HL-60 (cell line): ENCODE data around the gene LMAN1.

Source experiments
- DNase-seq, 2 experiments: peaks; one replicate each; pipeline ENCODE4 v3.0.0-alpha.2; 2010 to 2020; ENCODE audit warnings: low read depth in 1 of 2, low spot score in 1 of 2
- H3K27ac ChIP-seq: fragments of 250-450 bp; sonication (Bioruptor Pico); replicated peaks from 2 replicates; pipeline ENCODE4 v1.5.1; 2020; ENCODE audit warnings: mild to moderate bottlenecking, moderate library complexity
- H3K27me3 ChIP-seq: fragments of 250-450 bp; sonication (Bioruptor Pico); 2 replicates; pipeline ENCODE4 v1.5.1; 2021; ENCODE audit warnings: mild to moderate bottlenecking, moderate library complexity; ENCODE audit not compliant: insufficient read depth, poor library complexity, severe bottlenecking
- H3K4me3 ChIP-seq: replicated peaks from 2 replicates; pipeline ENCODE4 v1.5.1; 2011; ENCODE audit warnings: mild to moderate bottlenecking, control low read depth, low read length; ENCODE audit not compliant: insufficient read depth
- GABPA ChIP-seq: IDR thresholded peaks from 2 replicates; pipeline ENCODE4 v1.6.1; 2012; ENCODE audit warnings: low read depth
- POLR2AphosphoS5 ChIP-seq: IDR thresholded peaks from 2 replicates; pipeline ENCODE4 v1.6.1; 2012; ENCODE audit warnings: low read depth
- SPI1 ChIP-seq: IDR thresholded peaks from 2 replicates; pipeline ENCODE4 v1.6.1; 2012; ENCODE audit warnings: low read depth, mild to moderate bottlenecking, borderline replicate concordance
- TF ChIP-seq, protein P1 (sequence below): IDR thresholded peaks from one replicate; pipeline ENCODE4 v1.5.1; 2011; ENCODE audit warnings: low read length, control low read depth, inconsistent platforms; ENCODE audit not compliant: insufficient read depth
- TF ChIP-seq, protein P2 (sequence below): IDR thresholded peaks from 2 replicates; pipeline ENCODE4 v1.6.1; 2012; ENCODE audit warnings: low read depth; ENCODE audit not compliant: insufficient replicate concordance

The LMAN1 gene

DNA sequence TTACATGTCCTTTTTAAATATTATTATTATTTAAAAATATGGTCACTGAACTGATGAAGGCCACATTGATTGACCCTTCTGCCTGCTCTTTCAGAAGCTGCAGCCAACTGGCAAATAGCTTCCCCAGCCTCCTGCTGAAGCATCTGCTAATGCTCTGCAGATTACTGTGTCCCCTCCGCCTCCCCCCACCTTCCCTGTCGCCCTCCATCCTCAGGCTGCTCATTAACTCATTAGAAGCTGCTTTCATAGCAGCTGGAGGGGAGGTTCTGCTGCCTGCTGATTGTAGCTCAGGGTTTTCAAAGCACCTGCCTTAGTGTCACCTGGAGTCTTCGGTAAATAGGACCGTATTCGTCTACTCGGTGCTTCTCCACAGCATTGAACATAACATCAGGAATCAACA lies 24.8 kb upstream of the LMAN1 start:
- no peak for DNase-seq
- no peak overlapping the region for H3K27ac ChIP-seq
- TF ChIP-seq, protein P1, sequence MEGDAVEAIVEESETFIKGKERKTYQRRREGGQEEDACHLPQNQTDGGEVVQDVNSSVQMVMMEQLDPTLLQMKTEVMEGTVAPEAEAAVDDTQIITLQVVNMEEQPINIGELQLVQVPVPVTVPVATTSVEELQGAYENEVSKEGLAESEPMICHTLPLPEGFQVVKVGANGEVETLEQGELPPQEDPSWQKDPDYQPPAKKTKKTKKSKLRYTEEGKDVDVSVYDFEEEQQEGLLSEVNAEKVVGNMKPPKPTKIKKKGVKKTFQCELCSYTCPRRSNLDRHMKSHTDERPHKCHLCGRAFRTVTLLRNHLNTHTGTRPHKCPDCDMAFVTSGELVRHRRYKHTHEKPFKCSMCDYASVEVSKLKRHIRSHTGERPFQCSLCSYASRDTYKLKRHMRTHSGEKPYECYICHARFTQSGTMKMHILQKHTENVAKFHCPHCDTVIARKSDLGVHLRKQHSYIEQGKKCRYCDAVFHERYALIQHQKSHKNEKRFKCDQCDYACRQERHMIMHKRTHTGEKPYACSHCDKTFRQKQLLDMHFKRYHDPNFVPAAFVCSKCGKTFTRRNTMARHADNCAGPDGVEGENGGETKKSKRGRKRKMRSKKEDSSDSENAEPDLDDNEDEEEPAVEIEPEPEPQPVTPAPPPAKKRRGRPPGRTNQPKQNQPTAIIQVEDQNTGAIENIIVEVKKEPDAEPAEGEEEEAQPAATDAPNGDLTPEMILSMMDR = no peak
- TF ChIP-seq POLR2AphosphoS5 (no peak), GABPA (no peak), SPI1 (no peak)
- TF ChIP-seq, protein P2, sequence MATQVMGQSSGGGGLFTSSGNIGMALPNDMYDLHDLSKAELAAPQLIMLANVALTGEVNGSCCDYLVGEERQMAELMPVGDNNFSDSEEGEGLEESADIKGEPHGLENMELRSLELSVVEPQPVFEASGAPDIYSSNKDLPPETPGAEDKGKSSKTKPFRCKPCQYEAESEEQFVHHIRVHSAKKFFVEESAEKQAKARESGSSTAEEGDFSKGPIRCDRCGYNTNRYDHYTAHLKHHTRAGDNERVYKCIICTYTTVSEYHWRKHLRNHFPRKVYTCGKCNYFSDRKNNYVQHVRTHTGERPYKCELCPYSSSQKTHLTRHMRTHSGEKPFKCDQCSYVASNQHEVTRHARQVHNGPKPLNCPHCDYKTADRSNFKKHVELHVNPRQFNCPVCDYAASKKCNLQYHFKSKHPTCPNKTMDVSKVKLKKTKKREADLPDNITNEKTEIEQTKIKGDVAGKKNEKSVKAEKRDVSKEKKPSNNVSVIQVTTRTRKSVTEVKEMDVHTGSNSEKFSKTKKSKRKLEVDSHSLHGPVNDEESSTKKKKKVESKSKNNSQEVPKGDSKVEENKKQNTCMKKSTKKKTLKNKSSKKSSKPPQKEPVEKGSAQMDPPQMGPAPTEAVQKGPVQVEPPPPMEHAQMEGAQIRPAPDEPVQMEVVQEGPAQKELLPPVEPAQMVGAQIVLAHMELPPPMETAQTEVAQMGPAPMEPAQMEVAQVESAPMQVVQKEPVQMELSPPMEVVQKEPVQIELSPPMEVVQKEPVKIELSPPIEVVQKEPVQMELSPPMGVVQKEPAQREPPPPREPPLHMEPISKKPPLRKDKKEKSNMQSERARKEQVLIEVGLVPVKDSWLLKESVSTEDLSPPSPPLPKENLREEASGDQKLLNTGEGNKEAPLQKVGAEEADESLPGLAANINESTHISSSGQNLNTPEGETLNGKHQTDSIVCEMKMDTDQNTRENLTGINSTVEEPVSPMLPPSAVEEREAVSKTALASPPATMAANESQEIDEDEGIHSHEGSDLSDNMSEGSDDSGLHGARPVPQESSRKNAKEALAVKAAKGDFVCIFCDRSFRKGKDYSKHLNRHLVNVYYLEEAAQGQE = no peak
- no peak overlapping the region for H3K4me3 ChIP-seq
- peaks cover 3% of the 10 kb centered on the region for H3K27me3 ChIP-seq

DNA sequence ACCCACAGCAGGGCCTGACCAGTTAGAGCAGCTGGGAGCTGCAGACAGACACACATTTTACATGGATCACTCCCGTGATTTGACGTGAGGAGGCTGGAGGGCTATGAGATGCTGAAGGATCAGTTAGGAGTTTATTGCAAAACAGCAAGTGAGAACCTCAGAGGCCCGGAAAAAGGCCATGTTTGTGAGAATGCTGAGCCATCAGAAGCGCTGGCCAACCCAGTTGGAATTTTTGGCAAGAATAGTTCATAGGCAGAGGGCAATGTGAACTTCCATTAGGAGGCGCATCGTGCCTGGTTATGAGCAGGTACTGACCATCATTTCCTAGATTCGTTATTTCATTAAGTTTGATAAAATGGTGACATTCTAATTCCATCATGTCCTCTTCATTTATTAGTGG lies 23.3 kb upstream of the LMAN1 start:
- TF ChIP-seq, protein P2 = no peak
- TF ChIP-seq, protein P1 = no peak
- TF ChIP-seq GABPA = no peak
- TF ChIP-seq SPI1 = no peak
- no peak for TF ChIP-seq POLR2AphosphoS5
- Histone ChIP-seq H3K27ac (no peak overlapping the region), H3K4me3 (no peak overlapping the region), H3K27me3 (peaks cover 3% of the 10 kb centered on the region)
- no peak for DNase-seq

DNA sequence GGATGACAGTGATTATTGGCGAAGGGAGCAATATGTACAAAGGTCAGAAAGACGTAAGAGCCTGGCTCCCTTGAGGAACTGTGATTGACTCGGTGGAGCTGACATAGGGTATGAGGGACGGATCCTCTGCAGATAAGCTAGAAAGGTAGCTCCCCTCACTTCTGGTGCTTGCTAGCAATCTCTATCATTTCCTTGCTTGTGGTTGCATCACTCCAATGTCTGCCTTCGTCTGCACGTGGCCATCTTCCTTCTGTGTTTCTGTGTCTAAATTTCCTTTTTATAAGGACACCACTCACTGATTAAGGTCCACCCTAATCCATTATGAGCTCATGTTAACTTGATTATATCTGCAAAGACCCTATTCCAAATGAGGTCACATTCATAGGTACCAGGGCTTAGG lies 22.9 kb upstream of the LMAN1 start:
- TF ChIP-seq GABPA (no peak), POLR2AphosphoS5 (no peak), SPI1 (no peak)
- TF ChIP-seq, protein P2 = no peak
- Histone ChIP-seq H3K4me3 (no peak overlapping the region), H3K27me3 (peaks cover 3% of the 10 kb centered on the region), H3K27ac (no peak overlapping the region)
- DNase-seq = no peak
